Measurements from ENCODE around the gene SH3RF3.

SH3RF3 gene

DNA sequence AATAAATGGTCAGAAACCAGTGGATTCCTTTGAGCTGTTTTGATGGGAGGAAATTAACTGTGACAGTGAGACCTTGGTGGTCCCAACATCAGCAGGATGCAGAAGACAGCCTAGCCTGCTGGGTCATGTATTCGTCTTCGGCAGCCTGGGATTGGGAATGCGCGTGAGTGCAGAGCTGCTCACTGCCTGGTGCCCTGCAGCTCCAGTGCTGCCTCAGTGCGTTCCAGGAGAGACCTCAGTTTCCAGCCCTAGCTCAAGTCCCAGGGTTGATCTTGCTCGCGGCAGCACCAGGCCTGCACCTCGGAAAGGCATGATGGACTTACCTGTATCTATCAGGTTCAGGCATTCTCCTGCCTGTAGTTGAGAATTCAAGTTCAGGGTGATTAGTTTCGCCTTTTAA lies 203.9 kb downstream of the SH3RF3 start:
- no peak overlapping the region for H3K4me3 ChIP-seq (replicated peaks; ENCODE audit: low read depth, low read length)
- TF ChIP-seq, protein P1, sequence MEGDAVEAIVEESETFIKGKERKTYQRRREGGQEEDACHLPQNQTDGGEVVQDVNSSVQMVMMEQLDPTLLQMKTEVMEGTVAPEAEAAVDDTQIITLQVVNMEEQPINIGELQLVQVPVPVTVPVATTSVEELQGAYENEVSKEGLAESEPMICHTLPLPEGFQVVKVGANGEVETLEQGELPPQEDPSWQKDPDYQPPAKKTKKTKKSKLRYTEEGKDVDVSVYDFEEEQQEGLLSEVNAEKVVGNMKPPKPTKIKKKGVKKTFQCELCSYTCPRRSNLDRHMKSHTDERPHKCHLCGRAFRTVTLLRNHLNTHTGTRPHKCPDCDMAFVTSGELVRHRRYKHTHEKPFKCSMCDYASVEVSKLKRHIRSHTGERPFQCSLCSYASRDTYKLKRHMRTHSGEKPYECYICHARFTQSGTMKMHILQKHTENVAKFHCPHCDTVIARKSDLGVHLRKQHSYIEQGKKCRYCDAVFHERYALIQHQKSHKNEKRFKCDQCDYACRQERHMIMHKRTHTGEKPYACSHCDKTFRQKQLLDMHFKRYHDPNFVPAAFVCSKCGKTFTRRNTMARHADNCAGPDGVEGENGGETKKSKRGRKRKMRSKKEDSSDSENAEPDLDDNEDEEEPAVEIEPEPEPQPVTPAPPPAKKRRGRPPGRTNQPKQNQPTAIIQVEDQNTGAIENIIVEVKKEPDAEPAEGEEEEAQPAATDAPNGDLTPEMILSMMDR (IDR thresholded peaks at IDR 0.05; ENCODE audit: low read length, missing control alignments): no peak
- DNase-seq (ENCODE audit: low read depth): no peak

- TF ChIP-seq, protein P1 (IDR thresholded peaks at IDR 0.05; ENCODE audit: low read length, missing control alignments): peak; percentile 53
- no peak overlapping the region for H3K4me3 ChIP-seq (replicated peaks; ENCODE audit: low read depth, low read length)
- no peak for DNase-seq (ENCODE audit: low read depth)
Measured at GRCh38 chr2:109333414-109334210, 204.6 kb downstream of the SH3RF3 start.

DNA sequence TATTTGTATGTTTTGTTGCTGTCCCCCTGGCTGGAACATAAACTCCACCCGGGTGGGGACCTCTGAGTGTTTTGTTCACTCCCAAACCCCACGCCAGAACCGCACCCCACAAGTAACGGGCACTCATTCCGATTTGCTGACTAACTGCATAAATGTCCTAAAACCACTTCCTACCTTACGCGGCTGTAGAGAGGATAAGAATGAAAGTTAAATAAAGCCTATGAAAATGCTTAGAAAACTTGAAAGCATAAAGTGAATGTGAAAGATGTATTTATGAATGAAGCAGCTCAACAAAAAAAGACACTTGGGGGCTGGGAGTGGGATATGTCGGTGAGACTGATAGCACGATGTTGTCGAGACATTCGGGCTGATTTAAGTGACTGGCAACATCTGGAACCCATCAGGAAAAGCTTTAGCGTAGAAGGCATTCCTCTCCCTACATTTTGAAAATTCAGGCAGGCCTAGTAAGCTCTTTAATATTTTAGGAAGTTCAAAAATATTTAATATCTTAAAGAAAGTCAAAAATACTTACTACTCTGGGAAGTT lies 206.7 kb downstream of the SH3RF3 start:
- DNase-seq (ENCODE audit: low read depth): peak; percentile 74
- H3K4me3 ChIP-seq (replicated peaks; ENCODE audit: low read depth, low read length): peak overlapping the region; percentile 35
- TF ChIP-seq, protein P1 (IDR thresholded peaks at IDR 0.05; ENCODE audit: low read length, missing control alignments): no peak

- H3K4me3 ChIP-seq (replicated peaks; ENCODE audit: low read depth, low read length): no peak overlapping the region
- TF ChIP-seq, protein P1 (IDR thresholded peaks at IDR 0.05; ENCODE audit: low read length, missing control alignments): no peak
- no peak for DNase-seq (ENCODE audit: low read depth)
Measured at GRCh38 chr2:109336296-109336695, 207.3 kb downstream of the SH3RF3 start.

DNA sequence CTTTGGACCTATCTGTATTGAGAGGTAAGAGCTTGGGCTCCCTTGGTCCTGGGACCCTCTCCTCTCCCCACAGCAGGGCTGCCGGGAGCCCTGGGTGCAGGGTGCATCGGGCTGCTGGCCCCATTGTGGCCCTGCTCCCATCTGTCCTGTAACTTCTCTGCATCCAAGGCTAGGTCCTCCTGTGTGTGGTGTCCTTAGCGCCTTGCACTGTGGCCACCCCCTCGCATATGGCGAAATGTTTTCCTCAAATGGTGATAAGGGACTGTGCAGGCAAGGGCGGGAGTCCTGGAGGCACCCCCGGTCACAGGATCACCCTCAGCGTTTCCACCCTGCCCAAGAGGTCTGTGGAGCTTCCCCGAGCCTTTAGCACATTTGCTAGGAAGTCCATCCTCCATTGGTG lies 208.2 kb downstream of the SH3RF3 start:
- H3K4me3 ChIP-seq (replicated peaks; ENCODE audit: low read depth, low read length): no peak overlapping the region
- TF ChIP-seq, protein P1 (IDR thresholded peaks at IDR 0.05; ENCODE audit: low read length, missing control alignments): no peak
- DNase-seq (ENCODE audit: low read depth): no peak

DNA sequence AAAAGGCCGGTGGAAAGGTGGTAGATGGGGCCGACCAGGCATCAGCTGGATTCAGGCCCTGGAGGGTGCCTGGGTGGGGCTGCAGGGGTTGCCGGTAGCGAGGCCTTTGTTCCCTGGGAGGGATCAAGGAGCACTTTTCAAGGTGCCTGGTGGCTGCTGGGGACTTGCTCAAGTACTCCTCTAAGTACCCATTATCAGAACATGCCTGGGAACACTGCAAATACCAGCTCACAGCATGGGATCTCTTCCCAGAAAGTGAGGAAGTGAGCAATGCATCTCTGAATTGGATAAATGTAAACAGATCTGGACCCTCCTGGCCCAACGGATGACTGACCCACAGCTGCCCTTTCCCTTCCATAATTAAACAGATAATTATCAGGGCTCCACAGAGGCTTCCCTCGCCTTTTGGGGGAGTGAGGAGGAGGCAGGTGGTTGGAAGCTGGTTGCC lies 210.5 kb downstream of the SH3RF3 start:
- peak; percentile 76 for DNase-seq (ENCODE audit: low read depth)
- TF ChIP-seq, protein P1 (IDR thresholded peaks at IDR 0.05; ENCODE audit: low read length, missing control alignments): no peak
- H3K4me3 ChIP-seq (replicated peaks; ENCODE audit: low read depth, low read length): no peak overlapping the region
